Stimulated activated CD4-positive, alpha-beta T cell treated with anti-CD3 and anti-CD28 coated beads, TNF-alpha, amount 100 ng/mL, for 48 hours (primary cell): ENCODE measurements around the gene DAD1.

Source experiments
- DNase-seq, 3 donors: peaks; one replicate each; pipeline ENCODE4 v3.0.0-alpha.2; 2020; ENCODE audit warnings: low read depth in 3 of 3

Gene DAD1

DNA sequence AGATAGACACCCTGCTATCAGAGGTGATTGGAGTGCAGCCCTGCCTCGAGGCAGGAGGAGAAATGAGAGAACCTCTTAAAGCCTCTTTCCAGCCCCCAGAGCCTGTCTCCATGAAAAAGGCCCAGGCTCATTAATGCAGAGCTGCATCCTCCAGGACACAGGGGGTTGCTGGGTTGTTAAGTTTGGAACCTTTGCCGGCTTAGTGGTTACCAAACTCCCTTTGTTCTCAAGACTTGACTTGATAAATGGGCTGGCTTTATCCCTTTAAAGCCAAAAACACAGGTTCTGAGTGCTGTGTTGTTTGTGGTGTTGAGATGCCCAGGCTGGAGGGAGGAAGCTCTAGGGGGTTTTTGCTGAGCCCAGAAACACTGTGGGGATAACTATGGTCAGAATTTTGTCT lies 71.0 kb downstream of the DAD1 start:
- DNase-seq, result no peak

DNA sequence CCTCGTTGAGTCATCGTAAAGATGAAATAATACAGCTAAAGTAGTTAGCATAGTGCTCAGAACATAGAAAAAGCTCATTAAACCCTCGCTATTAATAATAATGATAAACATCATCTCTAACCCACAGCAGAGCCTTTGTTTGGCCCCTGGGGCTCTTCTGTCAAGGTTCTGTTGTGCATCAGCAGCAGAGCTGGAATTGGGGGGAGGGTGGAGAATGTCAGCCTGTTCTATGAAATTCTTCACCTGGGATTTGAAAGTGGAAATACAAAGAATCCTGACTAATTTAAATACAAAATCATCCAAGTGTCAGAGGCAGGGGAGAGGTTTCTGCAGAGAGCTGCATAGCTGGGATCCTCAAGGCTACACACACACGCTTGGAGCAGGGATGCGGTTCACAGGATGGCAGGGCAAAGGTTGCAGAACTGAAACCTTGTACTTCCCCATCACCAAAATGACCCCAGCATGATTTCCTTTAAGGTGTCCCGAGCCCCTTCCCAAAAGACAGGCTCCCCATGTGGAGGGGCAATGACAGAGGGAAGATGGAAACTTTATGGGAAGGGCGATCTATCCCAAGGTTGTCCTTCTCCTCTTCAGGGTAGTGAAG lies 71.8 kb downstream of the DAD1 start:
- DNase-seq, result no peak

DNA sequence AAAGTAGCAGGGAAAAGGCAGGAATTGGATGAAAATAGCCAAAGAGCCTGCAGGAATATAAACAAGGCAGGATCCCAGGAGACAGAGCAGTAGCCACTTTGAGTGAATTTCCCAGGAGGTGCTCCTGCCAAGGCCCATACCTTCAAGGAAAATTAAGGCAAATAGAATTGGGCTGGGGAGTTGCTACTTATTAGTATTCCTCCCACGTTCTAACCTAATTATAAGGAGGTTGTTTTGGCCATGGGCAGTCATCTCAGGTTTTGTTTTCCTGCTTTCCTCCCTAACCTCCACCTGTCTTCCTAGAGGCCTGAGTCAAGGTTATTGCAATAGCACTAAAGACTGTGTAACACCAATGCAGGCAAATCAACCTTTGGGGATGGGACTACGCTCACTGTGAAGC lies 73.1 kb downstream of the DAD1 start:
- DNase-seq, result no peak
